GM19023 (cell line): Measurements from ENCODE around the gene SPDYE9.
"Not testable (repeated sequence)": the region's sequence is repeated elsewhere in the genome, so short reads cannot be mapped to it uniquely, and the experiment has no call there.

Experiments used
- ATAC-seq: cut with Tn5 transposase; IDR thresholded peaks from one replicate; pipeline ENCODE4 v1.9.1; 2021; ENCODE audit warnings: mild to moderate bottlenecking, moderate library complexity; ENCODE audit not compliant: unreplicated experiment

SPDYE9 gene

GRCh38 chr7:73085938-73086337, at the start of gene SPDYE9:
Gene SPDYE9, minus strand, starts transcription at chr7:73086038. Its CDS starts 1,800 bp downstream, at chr7:73084238.
- not testable (repeated sequence) for ATAC-seq

GRCh38 chr7:73134866-73135265, 49.0 kb upstream of the SPDYE9 start:
- not testable (repeated sequence) for ATAC-seq

GRCh38 chr7:73132651-73133217, 46.9 kb upstream of the SPDYE9 start:
- ATAC-seq, result not testable (repeated sequence)

- not testable (repeated sequence) for ATAC-seq
These were observed 44.8 kb upstream of the SPDYE9 start for GRCh38 chr7:73130612-73131011.

- not testable (repeated sequence) for ATAC-seq
These were observed 38.3 kb upstream of the SPDYE9 start for GRCh38 chr7:73124126-73124525.

GRCh38 chr7:73122778-73123447, 37.1 kb upstream of the SPDYE9 start:
- not testable (repeated sequence) for ATAC-seq

GRCh38 chr7:73118155-73118554, 32.3 kb upstream of the SPDYE9 start:
- ATAC-seq, result not testable (repeated sequence)

- ATAC-seq, result not testable (repeated sequence)
These were observed 28.0 kb downstream of the SPDYE9 start, which contains the start of gene SPDYE11 for GRCh38 chr7:73057811-73058210. Gene SPDYE11, minus strand, starts transcription at chr7:73057911. Its CDS starts 1,800 bp downstream, at chr7:73056111.

GRCh38 chr7:73029666-73030065, 56.2 kb downstream of the SPDYE9 start, which contains the start of gene SPDYE8:
Gene SPDYE8, minus strand, starts transcription at chr7:73029766. Its CDS starts 1,800 bp downstream, at chr7:73027966.
- not testable (repeated sequence) for ATAC-seq
